SK-N-SH (cell line): ENCODE measurements around the gene CLDN10.

ENCODE experiments used
- CTCF ChIP-seq: fragments of 200-600 bp; sonication (generic); IDR thresholded peaks from 2 replicates; pipeline ENCODE4 v1.6.1; 2017; ENCODE audit warnings: antibody characterized with exemption, mild to moderate bottlenecking, moderate library complexity
- MAX ChIP-seq: IDR thresholded peaks from 2 replicates; pipeline ENCODE4 v1.4.0; 2012; ENCODE audit warnings: low read depth
- MXI1 ChIP-seq: IDR thresholded peaks from 2 replicates; pipeline ENCODE4 v1.6.1; 2012; ENCODE audit warnings: mild to moderate bottlenecking, low read depth, low read length, improper control_type of control experiment
- NFIC ChIP-seq: IDR thresholded peaks from 2 replicates; pipeline ENCODE4 v1.4.0; 2012; ENCODE audit warnings: borderline replicate concordance
- PBX3 ChIP-seq: IDR thresholded peaks from 2 replicates; pipeline ENCODE4; 2012
- POLR2AphosphoS5 ChIP-seq: IDR thresholded peaks from 2 replicates; pipeline ENCODE4 v1.6.1; 2012; ENCODE audit warnings: low read depth, low read length
- RAD21 ChIP-seq: IDR thresholded peaks from 2 replicates; pipeline ENCODE4 v1.6.1; 2012; ENCODE audit warnings: mild to moderate bottlenecking, low read length
- SMC3 ChIP-seq: IDR thresholded peaks from 2 replicates; pipeline ENCODE4 v1.6.1; 2012; ENCODE audit warnings: low read depth, low read length, improper control_type of control experiment
- USF2 ChIP-seq: fragments of 150-350 bp; IDR thresholded peaks from 2 replicates; pipeline ENCODE4 v1.6.1; 2017; ENCODE audit warnings: antibody characterized with exemption, low read length, low read depth, borderline replicate concordance
- YY1 ChIP-seq: IDR thresholded peaks from 2 replicates; pipeline ENCODE4 v1.4.0; 2012; ENCODE audit warnings: low read depth, mild to moderate bottlenecking

- TF ChIP-seq SMC3 (peak; percentile 65), MAX (no peak), RAD21 (peak; percentile 88), YY1 (no peak), MXI1 (no peak), USF2 (no peak), CTCF (peak; percentile 80), NFIC (no peak), PBX3 (no peak), POLR2AphosphoS5 (no peak)
These were observed 71.5 kb downstream of the CLDN10 start for GRCh38 chr13:95624020-95624419.
